HG03196 (cell line): ENCODE data around the gene PPP6R2.
"Not testable (repeated sequence)": the region's sequence is repeated elsewhere in the genome, so short reads cannot be mapped to it uniquely, and the experiment has no call there.

Experiments used
- ATAC-seq: cut with Tn5 transposase; IDR thresholded peaks from one replicate; pipeline ENCODE4 v1.9.1; 2021; ENCODE audit not compliant: unreplicated experiment

PPP6R2 gene

DNA sequence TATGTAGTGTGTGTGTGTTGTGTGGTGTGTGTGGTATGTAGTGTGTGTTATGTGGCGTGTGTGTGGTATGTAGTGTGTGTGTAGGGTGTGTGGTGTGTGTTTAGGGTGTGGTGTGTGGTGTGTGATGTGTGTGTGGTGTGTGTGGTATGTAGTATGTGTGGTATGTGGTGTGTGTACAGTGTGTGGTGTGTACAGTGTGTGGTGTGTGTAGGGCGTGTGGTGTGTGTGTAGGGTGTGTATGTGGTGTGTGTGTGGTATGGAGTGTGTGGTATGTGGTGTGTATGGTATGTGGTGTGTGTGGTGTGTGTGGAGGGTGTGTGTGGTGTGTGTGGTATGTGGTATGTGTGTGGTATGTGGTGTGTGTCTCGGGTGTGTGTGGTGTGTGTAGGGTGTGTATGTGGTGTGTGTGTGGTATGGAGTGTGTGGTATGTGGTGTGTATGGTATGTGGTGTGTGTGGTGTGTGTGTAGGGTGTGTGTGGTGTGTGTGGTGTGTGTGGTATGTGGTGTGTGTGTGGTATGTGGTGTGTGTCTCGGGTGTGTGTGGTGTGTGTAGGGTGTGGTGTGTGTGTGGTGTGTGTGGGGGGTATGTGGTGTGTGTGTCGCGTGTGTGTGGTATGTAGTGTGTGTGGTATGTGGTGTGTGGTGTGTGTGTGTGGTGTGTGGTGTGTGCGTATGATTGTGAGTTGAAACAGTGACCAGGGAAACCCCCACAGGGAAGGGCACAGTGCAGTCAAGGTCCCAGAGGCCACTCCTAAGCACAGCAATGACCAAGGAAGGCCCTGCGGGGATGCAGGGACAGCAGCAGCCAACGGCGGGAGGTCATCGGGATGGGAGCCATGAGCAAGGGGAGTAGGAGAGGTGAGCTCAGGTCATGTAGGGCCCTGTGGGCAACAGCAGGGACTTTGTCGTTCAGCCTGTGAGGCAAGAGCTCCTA, 2.9 kb upstream of the PPP6R2 start:
- ATAC-seq = no peak

DNA sequence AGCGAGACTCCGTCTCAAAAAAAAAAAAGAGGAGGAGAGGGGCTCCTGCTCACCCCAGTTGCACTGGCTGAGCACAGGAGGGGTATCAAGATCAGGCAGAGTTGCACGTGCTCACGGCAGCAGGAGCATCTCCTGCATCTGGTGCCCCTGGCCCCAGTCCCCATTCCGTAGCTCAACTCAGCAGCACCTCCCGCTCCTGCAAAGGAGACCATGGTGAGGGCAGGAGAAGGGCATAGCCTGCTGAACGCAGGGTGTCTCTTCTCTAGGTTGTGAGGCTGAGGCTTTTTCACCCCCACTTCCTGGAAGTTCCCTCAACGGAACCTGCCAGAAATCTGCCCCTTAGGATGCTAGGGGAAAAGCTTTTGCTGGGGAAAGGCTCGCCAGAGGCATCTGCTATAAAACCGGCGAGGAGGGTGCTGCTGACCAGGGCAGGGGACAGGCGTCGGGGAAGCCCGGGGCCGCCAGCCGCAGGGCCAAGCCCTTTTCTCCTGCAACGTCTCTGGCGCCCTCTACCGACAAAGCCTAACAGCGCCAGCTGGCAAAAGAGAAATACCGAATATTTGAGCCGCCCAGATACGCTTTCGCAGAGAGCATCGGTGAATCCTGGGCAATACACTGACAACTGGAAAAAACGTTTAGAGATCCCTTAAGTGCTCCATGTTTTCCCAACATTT, 1.0 kb upstream of the PPP6R2 start:
- ATAC-seq = peak; percentile 73

DNA sequence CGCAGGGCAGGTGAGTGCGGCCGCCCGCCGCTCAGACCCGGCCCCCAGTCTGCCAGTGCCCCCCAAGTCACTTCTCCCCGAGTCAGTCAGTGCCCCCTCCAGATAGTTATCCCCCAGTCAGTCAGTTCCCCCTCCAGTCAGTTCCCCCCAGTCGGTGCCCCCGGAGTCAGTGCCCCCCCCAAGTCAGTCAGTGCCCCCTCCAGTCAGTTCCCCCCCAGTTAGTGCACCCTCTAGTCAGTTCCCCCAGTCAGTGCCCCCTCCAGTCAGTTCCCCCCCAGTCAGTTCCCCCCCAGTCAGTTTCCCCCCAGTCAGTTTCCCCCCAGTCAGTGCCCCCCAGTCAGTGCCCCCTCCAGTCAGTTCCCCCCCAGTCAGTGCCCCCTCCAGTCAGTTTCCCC, 411 bp downstream of the PPP6R2 start:
- ATAC-seq = no peak

DNA sequence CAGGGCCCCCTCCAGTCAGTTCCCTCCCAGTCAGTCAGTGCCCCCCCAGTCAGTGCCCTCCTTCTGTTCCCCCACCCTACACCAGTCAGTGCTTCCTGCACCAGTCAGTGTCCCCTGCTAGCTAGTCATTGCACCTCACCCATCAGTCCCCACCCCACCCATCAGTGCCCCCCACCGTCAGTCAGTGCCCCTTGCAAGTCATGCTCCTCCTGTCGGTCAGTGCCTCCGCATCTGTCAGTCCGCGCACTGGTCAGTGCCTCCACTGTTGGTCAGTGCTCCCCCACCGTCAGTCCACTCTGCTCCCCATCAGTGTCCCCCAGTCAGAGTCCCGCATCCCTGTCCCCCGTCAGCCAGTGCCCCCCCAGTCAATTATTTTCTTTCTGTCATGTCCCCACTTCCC, 3.3 kb downstream of the PPP6R2 start:
- no peak for ATAC-seq

DNA sequence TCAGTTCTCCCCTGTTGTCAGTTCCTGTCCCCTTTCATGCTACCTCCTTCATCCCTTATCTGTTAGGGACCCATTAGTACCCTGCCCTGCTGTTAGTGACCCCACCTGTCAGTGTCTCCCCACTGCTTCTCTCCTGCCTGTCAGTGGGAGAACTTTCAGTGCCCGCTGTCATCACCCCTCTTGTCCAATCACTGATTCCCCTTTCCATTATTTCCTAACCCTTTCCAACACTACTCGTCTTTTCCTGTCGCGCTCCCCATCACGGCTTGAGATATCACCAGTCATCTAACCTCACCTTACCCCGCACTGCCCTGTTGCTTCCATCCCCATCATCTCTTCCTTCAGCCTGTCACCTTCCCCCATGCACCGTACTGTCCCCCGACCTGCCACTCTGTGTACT, 4.0 kb downstream of the PPP6R2 start:
- ATAC-seq = no peak

DNA sequence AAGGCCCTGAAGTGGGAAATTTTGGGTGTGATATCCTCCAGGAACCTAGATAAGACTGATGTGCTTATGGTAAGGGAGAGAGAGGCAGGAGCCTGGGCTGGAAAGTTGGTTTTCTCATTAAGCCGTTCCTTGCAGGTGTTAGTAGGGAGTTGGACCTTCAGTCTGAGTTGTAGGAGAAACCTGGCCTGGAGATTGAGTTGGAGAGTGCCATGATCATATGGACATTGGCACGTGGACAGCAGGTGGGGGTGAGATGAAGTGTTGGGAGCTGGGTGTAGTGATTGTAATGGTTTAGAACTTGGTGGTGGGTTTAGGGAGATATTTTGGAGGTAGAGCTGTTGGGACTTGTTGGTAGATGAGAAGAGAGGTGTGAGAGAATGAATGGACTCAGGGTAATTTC, 4.9 kb downstream of the PPP6R2 start:
- no peak for ATAC-seq

DNA sequence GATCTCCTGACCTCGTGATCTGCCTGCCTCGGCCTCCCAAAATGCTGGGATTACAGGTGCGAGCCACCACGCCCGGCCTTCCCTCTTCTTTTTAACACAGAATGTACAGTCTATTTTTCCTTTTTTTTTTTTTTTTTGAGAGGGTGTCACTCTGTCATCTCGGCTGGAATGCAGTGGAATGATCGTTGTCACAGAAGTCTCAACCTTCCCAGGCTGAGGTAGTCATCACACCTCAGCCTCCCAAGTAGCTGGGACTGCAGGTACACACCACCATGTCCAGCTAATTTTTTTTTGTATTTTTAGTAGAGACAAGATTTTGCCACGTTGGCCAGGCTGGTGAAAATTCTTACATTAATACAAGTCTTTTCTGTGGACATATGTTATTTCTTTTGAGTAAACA, 13.1 kb downstream of the PPP6R2 start:
- no peak for ATAC-seq

DNA sequence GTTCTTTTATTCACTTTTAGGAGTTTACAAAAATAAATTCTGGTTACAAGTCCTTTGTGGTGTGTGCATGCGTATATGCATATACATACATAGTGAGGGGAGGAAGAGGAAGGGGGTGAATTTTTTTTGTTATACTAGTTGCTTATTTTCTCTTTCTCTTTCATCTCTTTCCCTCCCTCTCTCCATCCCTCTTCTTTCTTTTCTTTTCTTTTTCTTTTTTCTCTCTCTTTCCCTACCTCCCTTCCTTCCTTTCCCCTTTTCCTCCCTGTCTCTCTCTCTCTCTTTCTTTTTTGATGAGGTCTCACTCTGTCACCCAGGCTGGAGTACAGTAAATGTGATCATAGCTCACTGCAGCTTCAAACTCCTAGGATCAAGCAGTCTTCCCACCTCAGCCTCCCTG, 14.1 kb downstream of the PPP6R2 start:
- ATAC-seq = no peak

DNA sequence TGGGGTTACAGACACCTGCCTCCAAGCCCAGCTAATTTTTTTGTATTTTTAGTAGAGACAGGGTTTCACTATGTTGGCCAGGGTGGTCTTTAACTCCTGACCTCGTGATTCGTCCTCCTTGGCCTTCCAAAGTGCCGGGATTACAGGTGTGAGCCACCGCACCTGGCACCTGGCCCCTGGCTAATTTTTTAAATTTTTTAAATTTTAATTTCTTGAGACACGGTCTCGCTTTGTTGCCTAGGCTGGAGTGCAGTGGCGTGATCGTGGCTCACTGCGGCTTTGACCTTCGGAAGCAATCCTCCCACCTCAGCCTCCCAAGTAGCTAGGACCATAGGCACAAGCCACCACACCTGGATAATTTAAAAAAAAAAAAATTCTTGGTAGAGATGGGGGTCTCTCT, 14.6 kb downstream of the PPP6R2 start:
- no peak for ATAC-seq

DNA sequence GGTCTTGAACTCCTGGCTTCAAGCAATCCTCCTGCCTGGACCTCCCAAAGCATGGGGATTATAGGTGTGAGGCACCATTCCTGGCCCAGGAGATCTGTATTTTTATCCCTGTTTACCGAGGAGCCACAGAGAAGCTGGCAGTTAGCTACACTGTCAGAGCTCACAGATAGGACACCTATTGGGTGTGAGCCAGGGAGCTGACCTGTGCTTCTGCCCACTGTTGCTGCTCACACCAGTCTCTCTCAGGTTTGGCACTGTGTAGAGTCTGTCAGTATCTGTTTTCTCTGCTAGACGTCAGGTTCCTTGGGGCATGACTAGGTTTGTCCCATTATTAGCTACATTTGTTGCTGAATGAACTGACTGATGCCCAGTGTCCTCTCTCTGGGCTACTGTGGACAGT, 17.5 kb downstream of the PPP6R2 start:
- ATAC-seq = no peak

DNA sequence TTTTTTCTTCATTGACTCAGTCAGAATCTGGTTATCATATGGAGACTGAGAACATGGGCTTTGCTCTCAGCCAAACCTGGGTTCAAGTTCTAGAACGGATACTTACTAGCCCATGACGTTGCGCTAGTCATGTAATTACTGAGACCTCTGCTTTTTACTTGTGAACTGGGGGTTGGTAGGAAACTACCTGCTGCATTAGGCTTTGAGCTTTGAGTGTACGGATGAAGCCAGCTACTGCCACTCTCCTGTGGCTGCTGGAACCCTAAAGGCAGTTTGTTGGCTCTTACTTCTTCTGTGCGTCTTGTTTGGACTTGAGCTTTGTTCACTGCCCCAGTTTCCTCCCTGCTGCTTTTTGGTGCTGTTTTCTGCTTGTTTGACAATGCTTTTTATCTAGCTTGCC, 18.1 kb downstream of the PPP6R2 start:
- ATAC-seq = no peak

DNA sequence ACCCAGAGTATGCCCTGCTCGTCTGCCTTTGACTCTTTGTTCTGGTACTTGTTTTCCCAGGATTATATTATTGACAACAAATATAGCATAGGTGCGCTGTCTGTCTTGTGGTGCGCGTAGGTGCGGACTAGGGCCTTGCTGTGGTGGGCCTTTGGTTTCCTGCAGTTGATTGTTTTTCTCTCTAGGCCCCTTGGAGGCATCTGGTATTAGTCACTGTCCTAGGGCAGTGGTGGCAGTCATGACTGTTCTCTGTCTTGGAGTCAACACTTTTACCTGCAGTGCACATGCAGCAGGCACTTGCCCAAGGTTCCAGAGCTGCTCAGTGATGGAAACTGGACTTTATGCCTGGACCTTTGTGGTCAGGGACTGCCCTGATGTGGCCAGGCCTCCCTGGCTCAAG, 18.6 kb downstream of the PPP6R2 start:
- ATAC-seq = no peak

DNA sequence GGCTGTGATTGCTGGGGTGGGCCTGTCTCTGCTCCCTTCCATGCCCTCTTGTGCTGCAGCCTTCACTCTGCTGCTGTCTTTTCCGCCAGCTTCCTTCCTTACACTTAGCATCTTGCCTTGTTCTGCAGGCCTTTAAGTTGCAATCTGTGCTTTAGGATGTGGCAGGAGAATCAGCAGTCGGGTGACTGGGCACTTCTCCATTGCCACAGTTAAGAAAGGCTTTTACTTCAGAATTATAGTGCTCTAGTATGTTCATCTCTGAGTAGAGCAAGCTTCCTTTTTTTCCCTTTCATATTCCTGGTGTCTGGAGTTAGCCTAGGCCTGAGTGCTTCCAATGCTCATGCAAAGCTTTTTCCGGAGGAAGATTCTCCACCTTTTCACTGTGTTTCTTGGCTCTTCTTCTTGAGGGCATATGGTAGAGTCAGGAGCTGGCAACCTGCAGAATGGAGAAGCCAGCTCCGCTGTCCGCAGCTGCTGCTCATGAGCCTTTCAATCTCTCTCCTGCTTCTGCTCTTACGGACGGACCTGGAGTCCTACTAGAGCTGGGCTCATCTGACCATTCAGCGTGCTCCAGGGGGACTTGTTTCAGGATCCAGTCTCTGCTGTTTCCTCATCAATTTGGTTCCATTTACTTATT, 20.2 kb downstream of the PPP6R2 start:
- ATAC-seq = no peak

DNA sequence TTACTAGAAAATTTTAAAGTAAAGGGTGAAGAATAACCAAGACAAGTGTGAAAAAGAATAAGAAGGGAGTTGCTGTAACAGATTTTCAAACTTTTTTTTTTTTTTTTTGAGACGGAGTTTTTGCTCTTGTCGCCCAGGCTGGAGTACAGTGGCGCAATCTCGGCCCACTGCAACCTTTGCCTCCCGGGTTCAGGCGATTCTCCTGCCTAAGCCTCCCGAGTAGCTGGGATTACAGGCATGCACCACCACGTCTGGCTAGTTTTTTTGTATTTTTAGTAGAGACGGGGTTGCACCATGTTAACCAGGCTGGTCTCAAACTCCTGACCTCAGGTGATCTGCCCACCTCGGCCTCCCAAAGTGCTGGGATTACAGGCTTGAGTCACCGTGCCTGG, 20.7 kb downstream of the PPP6R2 start:
- ATAC-seq = not testable (repeated sequence)

DNA sequence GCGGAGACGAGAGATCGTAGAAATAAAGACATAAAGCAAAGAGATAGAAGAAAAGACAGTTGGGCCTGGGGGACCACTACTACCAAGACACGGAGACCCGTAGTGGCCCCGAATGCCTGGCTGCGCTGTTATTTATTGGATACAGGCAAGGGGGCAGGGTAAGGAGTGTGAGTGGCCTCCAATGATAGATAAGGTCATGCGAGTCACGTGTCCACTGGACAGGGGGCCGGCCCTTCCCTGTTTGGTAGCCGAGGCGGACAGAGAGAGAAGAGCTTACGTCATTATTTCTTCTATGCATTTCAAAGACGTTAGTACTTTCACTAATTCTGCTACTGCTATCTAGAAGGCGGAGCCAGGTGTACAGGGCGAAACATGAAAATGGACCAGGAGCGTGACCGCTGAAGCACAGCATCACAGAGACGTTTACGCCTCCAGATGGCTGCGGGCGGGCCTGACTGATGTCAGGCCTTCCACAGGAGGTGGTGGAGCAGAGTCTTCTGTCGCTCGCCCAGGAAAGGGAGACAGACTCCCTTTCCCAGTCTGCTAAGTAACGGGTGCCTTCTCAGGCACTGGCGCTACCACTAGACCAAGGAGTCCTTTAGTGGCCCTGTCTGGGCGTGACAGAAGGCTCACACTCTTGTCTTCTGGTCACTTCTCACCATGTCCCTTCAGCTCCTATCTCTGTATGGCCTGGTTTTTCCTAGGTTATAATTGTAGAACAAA, 24.8 kb downstream of the PPP6R2 start:
- no peak for ATAC-seq

DNA sequence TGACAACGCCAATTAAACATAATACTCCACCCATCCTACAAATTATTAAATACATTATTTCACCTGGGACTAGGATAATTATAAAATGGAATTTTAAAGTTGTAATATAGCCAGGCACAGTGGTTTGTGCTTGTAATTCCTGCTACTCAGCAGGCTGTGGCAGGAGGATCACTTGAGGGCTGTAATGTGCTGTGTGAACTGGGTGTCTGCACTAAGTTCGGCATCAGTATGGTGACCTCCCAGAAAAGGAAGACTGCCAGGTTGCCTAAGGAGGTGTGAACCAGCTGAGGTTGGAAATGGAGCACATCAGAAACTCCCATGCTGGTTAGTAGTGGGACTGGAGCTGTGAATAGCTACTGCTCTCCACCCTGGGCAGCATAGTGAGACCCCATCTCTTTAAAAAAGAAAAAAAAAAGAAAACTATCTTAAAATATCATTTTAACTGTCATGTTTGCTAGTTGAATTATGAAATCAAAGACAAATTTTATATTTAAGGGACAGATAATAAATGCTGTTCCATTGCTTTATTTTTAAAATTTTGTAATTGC, 28.0 kb downstream of the PPP6R2 start:
- no peak for ATAC-seq

DNA sequence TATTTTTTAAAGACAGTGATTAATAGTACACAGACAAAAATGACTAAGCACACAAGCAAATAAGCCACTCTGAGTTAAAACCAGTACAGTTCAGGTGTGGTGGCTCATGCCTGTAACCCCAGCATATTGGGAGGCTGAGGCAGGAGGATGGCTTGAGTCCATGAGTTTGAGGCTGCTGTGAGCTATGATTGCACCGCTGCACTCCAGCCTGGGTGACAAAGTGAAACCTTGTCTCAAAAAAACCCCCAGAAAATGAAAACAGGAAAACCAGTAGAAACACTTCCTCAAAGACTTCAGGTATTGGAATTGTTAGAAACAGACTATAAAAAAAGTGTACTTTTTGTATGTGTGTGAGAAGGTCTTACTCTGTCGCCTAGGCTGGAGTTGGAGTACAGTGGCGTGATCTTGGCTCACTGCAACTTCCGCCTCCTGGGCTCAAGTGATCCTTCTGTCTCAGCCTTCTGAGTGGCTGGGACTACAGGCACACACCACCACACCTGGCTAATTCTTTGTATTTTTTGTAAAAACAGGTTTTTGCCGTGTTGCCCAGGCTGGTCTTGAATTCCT, 33.0 kb downstream of the PPP6R2 start:
- no peak for ATAC-seq

DNA sequence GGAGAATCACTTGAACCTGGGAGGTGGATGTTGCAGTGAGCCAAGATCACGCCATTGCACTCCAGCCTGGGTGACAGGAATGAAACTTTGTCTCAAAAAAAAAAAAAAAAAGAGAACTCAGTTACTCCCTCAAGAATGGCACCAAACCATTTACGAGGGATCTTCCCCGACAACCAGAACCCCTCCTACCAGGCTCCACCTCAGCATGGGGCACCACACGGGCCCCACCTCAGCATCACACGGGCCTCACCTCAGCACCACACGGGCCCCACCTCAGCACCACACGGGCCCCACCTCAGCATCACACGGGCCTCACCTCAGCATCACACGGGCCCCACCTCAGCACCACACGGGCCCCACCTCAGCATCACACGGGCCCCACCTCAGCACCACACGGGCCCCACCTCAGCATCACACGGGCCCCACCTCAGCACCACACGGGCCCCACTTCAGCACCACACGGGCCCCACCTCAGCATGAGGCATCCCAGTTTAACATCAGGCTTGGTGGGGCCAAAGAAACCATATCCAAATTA, 38.0 kb downstream of the PPP6R2 start:
- ATAC-seq = not testable (repeated sequence)

DNA sequence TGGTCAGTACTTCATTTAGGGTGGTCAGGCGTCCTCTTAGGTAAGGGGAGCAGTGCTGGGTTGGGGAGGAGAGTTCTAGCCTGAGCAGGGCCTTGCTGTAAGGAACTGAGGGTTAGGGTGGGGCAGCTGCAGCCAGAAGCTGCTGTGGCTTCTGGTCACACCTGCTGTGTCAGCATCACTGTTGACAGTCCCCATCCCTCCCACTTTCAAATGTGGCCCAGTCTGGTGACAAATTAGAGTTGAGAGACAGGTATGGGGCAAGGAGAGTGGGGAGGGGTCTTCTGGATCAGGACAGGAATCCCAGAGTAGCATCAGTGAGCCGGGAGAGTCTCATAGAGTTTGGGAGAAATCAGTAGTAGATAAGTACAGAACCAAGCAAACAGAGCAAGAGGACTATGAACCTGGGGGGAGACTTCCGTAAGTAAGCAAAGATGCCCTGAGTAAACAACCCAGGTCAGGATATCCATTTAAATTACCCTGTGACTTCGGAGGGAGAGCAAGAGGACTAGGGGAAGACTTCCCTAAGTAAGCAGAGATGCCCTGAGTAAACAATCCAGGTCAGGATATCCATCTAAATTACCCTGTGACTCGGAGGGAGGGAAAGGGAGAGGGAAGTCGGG, 53.7 kb downstream of the PPP6R2 start:
- no peak for ATAC-seq
